AG10803 (cell line): Measurements from ENCODE around the gene DPP6.
"Not testable (repeated sequence)": the region's sequence is repeated elsewhere in the genome, so short reads cannot be mapped to it uniquely, and the experiment has no call there.

Experiments used
- DNase-seq: peaks from one replicate; pipeline ENCODE4 v3.0.0; 2010; ENCODE audit warnings: low read depth
- H3K4me3 ChIP-seq: 2 replicates; pipeline ENCODE4 v1.5.1; 2011; ENCODE audit warnings: mild to moderate bottlenecking, low read length, control low read depth

DPP6 gene

GRCh38 chr7:154071833-154072232 is 19.6 kb downstream of the DPP6 start:
- H3K4me3 ChIP-seq, DNase-seq: not testable (repeated sequence)

DNA sequence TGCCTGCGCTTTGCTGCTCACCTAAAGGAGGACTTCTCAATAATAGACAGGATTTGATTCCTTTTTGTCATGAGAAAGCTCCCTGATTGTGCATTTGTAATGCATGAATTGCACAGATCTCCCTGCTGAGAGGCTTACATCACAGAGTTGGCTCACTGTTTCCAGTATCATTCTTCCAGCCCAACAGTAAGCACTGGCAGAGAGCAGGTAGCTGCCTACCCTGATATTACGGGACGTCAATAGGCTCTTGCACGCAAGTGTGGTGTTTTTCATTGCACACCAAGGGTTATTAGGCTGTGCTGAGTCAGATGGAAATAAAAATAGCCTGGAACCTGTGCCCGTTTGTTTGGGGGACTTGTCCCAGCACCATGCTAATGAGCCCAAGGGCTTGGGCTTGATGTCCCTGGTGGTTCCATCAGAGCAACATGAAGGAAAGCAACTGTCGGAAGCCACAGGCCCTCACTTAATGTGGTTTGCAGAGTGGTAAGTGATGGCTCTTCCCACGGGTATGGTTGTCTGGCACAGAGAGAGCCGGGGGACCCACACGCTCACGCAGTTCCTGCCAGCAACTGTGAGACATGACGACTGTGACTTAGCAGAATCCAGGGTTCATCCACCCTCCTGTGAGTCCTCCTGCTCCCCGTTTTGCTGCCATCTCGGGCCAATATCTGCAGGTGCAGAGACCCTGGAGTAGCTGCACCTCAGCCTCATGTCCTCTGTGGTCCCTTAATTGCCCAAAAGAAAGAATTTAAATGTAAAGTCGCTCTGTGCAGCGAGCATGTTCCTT is 20.4 kb downstream of the DPP6 start:
- DNase-seq = not testable (repeated sequence)

DNA sequence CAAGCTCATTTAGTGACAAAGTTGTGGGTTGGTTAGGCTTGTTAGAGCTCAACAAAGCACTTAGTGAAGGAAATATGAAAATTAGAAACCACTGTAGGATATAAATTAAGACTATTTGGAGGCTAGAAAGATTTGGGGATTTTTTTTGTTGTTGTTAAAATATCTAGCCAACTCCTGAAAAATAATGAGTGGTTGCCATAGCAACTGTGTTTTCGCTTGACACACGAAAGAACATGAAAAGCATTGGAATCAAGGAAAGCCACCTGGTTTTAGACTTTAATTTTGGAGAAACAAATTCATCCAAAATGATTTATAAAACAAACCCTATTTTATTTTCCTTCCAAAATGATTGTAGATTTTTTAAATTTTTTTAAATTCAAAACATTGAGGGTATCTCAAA is 26.3 kb downstream of the DPP6 start:
- not testable (repeated sequence) for H3K4me3 ChIP-seq, DNase-seq

More for the DNA sequence above, 20.4 kb downstream of the DPP6 start:
- not testable (repeated sequence) for H3K4me3 ChIP-seq

DNA sequence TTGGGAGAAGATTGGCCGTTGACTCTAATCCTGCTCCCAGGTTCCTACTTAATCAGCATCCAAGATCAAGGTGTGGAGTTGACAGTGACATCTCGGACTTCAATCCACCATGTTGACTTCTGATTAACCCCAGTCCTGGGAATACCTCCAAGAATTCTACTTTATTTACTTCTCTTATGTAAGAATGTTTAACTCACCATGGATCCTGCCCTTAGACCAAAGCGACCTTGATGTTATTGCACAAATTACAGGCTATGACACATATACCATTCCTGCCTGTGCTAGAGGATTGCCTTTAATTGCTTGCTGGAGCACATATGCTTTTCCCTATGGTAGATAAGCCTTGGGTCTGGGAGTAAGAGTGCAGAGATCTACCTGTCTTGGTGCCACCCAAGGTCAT is 28.1 kb downstream of the DPP6 start:
- DNase-seq, H3K4me3 ChIP-seq: not testable (repeated sequence)

GRCh38 chr7:154087037-154087725 is 35.0 kb downstream of the DPP6 start:
- H3K4me3 ChIP-seq = not testable (repeated sequence)

GRCh38 chr7:154092093-154092492 is 39.9 kb downstream of the DPP6 start:
- H3K4me3 ChIP-seq, DNase-seq: not testable (repeated sequence)

More at GRCh38 chr7:154087037-154087725, 35.0 kb downstream of the DPP6 start:
- not testable (repeated sequence) for DNase-seq

DNA sequence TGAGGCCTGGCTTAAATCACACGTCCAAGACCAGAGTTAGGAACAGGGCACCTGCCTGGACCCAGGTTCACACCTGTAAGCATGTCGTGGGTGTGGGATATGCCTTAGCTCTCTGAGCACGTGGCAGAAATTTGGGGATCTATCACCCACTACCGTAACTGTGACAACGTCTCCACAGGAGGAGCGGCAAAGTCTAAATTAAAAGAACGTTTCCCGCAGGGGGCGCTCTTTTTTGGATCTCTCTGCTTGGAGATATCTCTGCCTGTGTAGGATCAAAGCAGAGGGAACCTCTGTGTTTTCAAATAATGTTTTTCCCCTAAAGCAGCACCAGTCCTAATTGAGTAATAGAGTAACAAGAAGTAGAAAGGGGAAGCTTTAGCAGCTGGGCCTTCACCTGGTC is 43.0 kb downstream of the DPP6 start:
- not testable (repeated sequence) for DNase-seq, H3K4me3 ChIP-seq

- not testable (repeated sequence) for H3K4me3 ChIP-seq, DNase-seq
Measured at GRCh38 chr7:154105063-154105462, 52.9 kb downstream of the DPP6 start.

- H3K4me3 ChIP-seq, DNase-seq: not testable (repeated sequence)
Measured at GRCh38 chr7:154109615-154110014, 57.4 kb downstream of the DPP6 start.

- not testable (repeated sequence) for DNase-seq, H3K4me3 ChIP-seq
Measured at GRCh38 chr7:154113732-154114351, 61.6 kb downstream of the DPP6 start.

GRCh38 chr7:154117411-154118390 is 65.5 kb downstream of the DPP6 start:
- H3K4me3 ChIP-seq, DNase-seq: not testable (repeated sequence)

DNA sequence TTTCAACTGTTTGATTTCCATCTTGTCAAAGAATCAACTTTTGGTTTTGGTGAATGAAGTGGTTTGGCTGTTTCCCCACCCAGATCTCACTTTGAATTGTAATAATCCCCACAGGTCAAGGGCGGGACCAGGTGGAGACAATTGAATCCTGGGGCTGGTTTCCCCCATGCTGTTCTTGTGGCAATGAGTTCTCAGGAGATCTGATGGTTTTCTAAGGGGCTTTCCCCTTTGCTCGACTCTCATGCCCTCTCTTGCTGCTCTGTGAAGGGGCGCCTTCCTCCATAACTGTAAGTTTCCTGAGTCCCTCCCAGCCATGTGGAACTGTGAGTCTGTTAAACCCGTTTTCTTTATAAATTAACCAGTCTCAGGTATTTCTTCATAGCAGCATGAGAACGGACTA is 68.6 kb downstream of the DPP6 start:
- not testable (repeated sequence) for DNase-seq, H3K4me3 ChIP-seq

DNA sequence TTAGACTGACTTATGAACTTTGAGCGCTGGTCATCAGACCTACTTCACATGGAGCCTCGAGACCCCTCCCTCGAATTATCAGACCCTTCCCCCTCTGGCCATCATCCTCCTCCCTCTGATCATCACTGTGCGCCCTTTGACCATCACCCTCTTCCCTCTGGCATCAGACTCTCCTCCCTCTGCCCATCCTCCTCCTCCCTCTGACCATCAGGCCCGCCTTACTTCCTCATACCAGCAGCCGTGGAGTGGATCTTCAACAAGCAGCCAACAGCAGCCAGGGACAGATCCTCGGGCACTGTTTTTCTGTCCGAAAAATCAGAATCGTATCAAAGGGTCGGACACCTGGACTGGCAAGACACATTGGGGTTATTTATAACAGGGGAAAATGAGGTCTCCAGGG is 70.5 kb downstream of the DPP6 start:
- not testable (repeated sequence) for DNase-seq, H3K4me3 ChIP-seq

DNA sequence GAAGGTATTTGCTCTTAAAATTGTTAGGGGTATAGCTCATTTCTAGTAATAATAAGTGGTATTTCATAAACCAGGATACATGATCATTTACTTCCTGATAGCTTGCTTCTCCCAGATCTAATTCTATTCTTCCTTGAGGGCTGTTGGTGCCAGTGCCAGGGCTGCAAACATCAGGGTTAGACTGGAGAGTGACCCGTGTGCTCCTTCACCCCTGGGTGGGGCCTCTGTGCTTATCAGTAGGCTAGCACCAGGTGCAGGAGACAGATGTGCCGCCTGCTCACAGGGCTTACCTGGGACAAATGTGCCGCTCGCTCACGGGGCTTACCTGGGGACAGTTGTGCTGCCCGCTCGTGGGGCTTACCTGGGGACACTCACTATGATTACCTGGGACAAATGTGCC is 71.2 kb downstream of the DPP6 start:
- DNase-seq, H3K4me3 ChIP-seq: not testable (repeated sequence)

DNA sequence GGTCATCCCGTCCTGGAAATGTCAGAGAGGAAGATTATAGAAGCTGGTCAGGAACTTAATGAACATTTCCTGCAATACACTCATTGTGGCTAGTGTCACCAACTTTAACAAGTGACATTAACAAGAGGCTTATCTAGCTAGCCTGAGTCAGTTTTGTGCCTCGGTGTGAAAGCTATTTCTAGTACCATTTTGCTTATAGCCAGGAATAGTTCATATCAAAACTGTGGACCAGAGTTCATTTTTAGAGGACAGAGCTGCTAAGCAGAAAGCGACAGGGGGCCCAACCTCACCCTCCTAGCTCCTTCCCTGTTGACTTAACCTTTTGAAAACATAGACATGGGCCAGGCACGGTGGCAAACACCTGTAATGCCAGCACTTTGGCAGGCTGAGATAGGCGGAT is 76.9 kb downstream of the DPP6 start:
- not testable (repeated sequence) for DNase-seq, H3K4me3 ChIP-seq

GRCh38 chr7:154132617-154133016 is 80.4 kb downstream of the DPP6 start:
- H3K4me3 ChIP-seq, DNase-seq: not testable (repeated sequence)

DNA sequence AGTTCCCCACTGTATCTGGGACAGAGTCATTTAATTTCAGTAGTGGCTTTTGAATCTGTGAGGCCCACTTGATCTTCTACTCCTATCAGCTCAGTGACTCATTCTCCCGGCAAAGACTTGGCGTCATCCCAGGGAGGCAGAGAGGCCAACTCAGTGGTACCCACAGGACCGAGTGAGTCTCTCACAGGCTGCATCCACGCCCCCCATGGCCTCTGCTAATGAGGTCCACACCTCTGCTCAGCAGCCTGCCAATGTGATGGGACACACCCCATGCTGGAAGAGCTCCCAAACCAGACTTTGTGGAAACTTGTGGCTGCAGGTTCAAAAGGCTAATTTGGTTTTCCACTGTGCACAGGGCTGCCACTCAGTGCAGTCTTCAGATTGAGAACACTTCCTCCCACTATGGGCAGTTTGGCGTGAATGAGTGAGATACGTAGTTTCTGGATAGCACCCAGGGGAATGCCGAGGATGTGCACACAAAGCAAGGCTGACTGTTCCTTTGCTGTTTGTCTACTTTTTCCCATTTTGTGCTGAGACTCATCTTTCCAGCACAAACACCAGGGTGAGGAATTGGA is 81.6 kb downstream of the DPP6 start:
- not testable (repeated sequence) for DNase-seq, H3K4me3 ChIP-seq

DNA sequence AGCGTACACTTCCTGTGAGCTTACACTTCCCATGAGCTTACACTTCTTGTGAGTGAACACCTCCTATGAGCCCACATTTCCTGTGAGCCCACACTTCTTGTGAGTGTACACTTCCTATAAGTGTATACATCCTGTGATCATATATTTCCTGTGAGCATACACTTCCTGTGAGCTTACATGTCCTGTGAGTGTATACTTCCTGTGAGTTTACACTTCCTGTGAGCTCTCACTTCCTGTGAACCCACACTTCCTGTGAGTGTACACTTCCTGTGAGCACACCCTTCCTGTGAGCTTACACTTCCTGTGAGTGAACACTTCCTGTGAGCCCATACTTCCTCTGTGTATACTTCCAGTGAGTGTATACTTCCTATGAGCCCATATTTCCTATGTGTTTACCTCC is 82.5 kb downstream of the DPP6 start:
- not testable (repeated sequence) for DNase-seq, H3K4me3 ChIP-seq

GRCh38 chr7:154135646-154136045 is 83.4 kb downstream of the DPP6 start:
- H3K4me3 ChIP-seq, DNase-seq: not testable (repeated sequence)
